Posterior vena cava (tissue), 2 donors: ENCODE measurements around the gene PCSK5. TPM values are rescaled to one million over a fixed set of nuclear protein-coding genes. Genes with fewer than 3 reads are reported as not detected.

Experiments
- DNase-seq: peaks from one replicate; pipeline ENCODE4 v3.0.0-alpha.2; 2020; ENCODE audit warnings: low spot score
- intact Hi-C, 2 donors: fragments of 100-400 bp; cut with DNase I; formaldehyde crosslinking; loops; one replicate each; pipeline versions ENCODE4 v1.14.1 to v1.14.2; 2022 to 2023
- total RNA-seq, 2 donors: library from RNA; stranded (reverse); fragmentation: NEBNext Ultra II Directional; extraction: Animal tissue kit (Norgen Biotek cat#: 25700); gene quantifications; one replicate each; pipeline ENCODE4 v1.2.1, GENCODE V29; 2021
- donor health status: DM: yes; HTN: yes; CAD: no.
- donor health status: DM: yes; HTN: yes; CAD: no.

Gene PCSK5
- total RNA-seq, 2 donors from 2014 or later: 67.9 to 84.2 TPM

GRCh38 chr9:75990156-75990555 lies 99.7 kb downstream of the PCSK5 start:
- intact Hi-C loops: loop anchor here in 1 of 2 donors (2.0 kb wide), 1 partner anchor 15 kb away; no protein-coding TSS in a partner anchor
- no peak for DNase-seq

DNA sequence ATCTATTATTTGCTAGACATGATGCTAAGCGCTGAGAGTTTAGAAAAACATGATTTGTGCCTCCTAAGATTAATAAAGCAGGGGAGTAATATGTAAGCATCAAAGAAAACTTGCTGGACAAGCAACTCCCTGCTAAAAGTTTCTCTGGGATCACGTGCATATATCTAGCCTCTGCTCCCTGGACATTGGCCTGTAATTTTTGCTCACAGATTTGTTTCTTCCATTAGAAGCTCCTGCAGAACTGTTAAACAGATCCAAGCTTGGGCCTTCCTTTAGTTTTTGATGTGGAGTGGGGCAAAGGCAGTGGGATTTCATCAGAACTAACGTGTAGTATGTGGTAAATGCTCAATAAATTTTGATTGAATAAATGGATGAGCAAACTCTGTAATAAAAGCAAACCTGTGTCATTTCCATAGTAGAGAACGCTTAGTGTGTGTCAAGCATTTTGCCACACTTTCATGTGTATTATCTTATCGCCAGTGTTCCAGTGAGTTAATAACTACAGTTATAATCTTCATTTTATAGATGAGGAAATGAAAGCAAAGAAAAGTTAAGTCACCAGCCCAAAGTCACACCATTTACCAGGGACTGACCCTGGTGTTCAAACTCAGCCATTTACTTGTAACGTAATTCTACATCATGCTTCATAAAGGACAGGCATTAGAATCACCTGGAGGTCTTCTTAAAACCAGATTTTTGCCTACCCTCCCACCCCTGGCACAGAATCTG lies 100.3 kb downstream of the PCSK5 start:
- DNase-seq: no peak
- intact Hi-C loops: loop anchor here in 1 of 2 donors (2.0 kb wide), 1 partner anchor 16 kb away; no protein-coding TSS in a partner anchor

DNA sequence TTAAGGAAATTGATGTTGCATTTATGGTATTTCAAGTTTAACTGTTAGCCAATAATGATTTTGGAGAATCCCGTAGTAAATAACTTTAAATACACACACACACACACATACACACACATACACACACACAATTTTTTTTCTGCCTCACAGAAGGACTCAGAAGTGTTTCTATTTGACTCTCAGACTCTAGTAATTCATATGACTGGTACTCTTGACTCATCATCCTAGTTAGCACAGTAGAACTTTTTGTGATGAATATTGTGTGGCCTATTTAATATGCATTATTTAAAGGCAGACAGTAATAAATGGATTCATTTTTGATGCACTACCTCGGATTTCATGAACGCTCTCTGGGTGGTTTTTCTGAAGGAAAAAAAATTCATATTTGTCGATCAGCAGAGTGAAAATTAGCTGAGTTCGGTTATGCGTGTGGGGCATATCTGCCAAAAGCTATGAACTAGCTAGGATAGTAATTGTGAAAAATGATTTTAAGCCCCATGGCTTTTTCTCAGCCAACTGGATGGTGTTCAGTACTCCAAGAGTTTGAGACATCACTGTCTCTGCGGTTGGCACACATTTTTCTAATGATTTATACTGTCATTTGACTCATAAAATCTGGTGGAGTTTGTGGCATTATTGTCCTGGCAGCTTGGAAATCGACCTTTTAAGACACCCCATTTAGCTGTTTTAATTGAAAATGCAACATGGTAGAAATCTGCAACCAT lies 102.2 kb downstream of the PCSK5 start:
- intact Hi-C loops: no loop called here
- no peak for DNase-seq

- intact Hi-C loops: no loop called here
- DNase-seq: no peak
Observed at GRCh38 chr9:75993434-75993833, 103.0 kb downstream of the PCSK5 start.

DNA sequence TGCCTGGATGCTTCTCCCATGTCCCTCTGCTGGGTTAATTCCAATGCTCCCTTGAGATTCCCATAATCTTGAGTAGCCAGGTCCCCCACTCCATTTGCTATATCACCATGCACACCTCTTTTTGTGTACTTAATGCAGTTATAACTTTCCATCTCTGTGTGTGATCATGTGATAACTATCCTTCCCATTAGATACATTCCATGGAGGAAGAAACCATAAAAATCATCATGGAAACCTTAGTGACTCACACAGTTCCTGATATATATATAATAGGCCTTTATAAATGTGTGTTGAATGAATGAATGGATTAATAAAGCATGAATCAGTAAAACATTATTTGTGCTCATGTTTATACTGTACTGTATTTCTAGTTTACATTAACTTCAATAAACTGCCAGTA lies 104.6 kb downstream of the PCSK5 start:
- intact Hi-C loops: no loop called here
- DNase-seq: no peak

GRCh38 chr9:75996726-75997125 lies 106.3 kb downstream of the PCSK5 start:
- intact Hi-C loops: no loop called here
- DNase-seq: no peak

- intact Hi-C loops: no loop called here
- no peak for DNase-seq
Observed at GRCh38 chr9:75997206-75997605, 106.7 kb downstream of the PCSK5 start.

DNA sequence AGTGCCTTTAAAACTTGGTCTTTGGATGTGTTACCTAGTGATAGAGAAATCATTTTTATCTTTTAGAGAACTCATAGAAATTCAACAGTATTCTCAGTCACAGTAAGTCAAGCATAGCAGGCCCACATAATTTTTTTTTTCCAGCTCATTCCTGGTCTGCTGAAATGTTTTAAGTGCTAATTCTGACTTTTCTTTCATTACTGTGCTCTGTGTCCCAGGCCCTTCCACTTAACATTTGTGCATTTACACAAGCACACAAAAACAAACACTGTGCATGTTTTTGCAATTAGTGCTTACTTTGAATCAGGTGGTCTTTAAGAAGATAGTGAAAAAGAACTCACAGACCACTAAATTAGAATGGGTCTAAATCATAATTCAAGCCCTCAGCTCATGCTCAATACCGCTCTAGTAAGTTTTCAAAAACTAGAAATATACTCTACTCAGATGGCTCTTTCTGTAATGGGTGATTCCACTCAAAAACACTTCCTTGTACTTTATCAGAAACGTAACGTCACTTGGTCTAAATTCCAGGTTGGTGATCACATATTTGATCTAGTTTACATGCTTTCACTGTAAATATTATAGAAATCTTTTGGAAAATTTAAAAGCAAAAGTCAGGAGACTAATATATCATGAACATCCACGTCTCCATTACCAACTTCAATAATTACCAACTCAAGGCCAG lies 107.8 kb downstream of the PCSK5 start:
- DNase-seq: no peak
- intact Hi-C loops: no loop called here

GRCh38 chr9:76001459-76001858 lies 111.0 kb downstream of the PCSK5 start:
- intact Hi-C loops: no loop called here
- DNase-seq: no peak

DNA sequence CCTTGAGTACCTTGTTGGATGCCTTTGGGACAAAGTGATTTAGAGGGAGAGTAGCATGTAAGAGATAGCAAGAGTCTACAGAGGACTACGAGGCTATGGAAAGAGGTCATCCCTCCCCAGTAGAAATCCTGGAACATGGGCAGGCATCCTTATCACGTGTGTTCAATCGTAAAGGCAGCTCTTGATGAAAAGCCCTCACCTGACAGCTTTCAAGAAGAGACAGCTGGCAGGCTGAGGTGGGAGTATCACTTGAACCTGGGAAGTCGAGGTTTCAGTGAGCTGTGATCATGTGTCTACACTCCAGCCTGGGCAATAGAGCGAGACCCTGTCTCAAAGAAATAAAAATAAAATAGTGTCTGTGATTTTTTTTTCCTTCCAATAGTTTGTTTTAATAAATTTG lies 112.6 kb downstream of the PCSK5 start:
- intact Hi-C loops: no loop called here

GRCh38 chr9:76004526-76004925 lies 114.1 kb downstream of the PCSK5 start:
- DNase-seq: no peak
- intact Hi-C loops: no loop called here

More for the DNA sequence above, 112.6 kb downstream of the PCSK5 start:
- DNase-seq: no peak

DNA sequence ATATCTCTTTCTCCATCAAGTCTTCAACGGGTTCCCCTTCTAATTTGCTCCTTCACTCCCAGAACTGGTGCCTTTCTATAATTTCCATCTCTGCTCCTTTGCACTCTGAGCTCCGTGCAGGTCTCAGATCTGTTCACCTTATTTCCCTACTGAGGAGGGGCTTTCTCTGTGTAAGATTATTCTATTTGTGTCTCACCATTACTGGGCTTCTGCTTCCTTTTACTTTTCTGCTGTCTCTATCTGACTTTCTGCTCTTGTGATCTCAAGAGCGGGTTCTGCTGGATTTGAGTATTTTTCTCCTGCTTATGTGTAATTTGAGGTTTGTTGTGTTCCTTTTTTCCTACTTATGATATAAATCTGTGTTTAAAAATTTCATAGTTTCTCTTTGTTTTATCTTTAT lies 117.5 kb downstream of the PCSK5 start:
- intact Hi-C loops: no loop called here
- no peak for DNase-seq

- intact Hi-C loops: loop anchor here in 1 of 2 donors (10.0 kb wide), 1 partner anchor 119 kb away; the partner anchor contains the start of gene PCSK5
- no peak for DNase-seq
Observed at GRCh38 chr9:76013809-76014208, 123.3 kb downstream of the PCSK5 start.

DNA sequence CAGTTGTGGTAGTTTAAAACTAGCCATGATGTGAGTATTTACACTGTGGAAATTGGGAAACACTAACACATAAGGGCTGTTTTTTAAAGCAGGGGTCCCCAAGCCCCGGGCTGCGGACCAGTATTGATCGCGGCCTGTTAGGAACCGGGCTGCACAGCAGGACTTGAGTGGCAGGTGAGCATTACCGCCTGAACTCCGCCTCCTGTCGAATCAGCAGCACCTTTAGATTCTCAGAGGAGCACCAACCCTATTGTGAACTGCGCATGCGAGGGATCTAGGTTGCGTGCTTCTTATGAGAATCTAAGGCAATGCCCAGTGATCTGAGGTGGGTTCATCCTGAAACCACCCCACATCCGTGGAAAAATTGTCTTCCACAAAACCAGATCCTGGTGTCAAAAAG lies 127.8 kb downstream of the PCSK5 start:
- intact Hi-C loops: loop anchor here in 1 of 2 donors (10.0 kb wide), 1 partner anchor 123 kb away; the partner anchor contains the start of gene PCSK5
- no peak for DNase-seq

DNA sequence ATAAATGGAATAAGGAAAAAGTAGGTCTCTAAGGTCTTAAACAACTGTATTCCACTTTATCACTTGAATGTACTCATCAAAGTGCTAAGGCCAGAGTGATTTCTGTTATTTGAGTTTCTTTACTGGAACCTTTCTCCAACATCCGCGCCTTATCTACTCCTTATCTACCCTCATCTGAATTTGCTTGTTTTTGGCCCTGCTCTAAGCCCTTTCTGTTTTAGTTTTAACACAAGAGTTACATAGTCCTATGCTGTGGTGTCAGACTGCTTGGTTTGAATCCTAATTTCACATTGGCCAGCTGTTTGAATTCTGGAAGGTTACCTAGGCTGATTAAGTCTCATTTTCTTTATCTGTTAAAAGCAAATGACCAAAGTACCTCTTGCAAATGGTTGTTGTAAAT lies 128.3 kb downstream of the PCSK5 start:
- intact Hi-C loops: loop anchor here in 1 of 2 donors (10.0 kb wide), 1 partner anchor 124 kb away; the partner anchor contains the start of gene PCSK5
- DNase-seq: no peak

- intact Hi-C loops: no loop called here
- no peak for DNase-seq
Observed at GRCh38 chr9:76020652-76021051, 130.2 kb downstream of the PCSK5 start.

DNA sequence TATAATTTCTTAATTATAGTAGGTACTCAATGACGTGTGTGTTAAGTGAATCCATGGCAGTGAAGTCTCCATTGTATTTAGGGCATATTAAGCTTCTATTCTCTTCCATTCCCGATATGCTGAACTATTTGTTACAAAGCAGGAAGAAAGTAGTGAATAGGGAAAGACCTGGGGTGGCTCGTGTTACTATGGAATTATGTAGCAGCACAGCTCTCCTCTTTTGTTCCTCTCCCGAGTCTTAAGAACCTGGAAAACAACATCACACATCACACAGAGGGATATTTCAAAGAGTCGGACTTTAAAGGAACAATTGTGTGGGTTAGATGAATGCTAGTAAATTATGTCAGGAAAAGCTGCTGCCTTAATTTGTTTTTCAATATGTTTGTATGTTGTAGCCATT lies 131.8 kb downstream of the PCSK5 start:
- no peak for DNase-seq
- intact Hi-C loops: no loop called here

DNA sequence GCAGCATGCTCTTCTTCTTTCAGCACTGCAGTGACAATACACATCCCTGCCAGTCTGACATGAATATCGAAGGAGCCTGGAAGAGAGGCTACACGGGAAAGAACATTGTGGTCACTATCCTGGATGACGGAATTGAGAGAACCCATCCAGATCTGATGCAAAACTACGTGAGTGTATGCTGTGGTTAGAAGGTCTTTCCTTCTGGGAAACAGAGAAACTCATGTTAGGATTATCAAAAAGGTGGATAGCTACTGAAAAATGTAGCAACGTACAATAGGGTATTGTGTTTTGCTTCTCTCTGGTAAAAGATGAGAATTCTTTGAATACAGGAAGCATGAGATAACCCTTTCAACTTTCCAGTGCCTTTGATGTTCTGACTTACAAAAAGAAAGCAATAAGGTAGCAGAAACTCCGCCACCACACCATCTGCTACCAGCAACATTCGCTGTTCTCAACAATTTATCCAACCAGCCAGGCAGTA lies 133.3 kb downstream of the PCSK5 start:
- intact Hi-C loops: no loop called here
- DNase-seq: no peak

- DNase-seq: no peak
Observed at GRCh38 chr9:76025286-76025685, 134.8 kb downstream of the PCSK5 start.

DNA sequence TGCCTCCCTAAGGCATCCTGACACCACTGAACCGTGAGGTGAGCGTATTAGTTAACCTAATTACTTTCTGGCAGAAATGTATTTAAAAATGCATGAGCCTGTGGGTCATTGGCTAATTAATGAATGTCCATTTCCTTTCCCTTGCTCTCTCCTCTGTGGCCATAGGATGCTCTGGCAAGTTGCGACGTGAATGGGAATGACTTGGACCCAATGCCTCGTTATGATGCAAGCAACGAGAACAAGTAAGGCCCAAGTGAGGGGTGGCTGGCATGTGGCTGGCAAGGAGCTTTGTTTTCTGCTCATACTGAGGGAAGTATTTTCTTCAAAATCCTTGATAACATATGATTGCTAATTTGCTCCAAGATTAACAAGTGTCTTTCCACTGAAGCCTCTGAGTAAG lies 136.3 kb downstream of the PCSK5 start:
- intact Hi-C loops: no loop called here
- no peak for DNase-seq

More at GRCh38 chr9:76025286-76025685, 134.8 kb downstream of the PCSK5 start:
- intact Hi-C loops: no loop called here
